COLO668 (cell line): Measurements from ENCODE around the gene SAXO2.
"Not testable (repeated sequence)": the region's sequence is repeated elsewhere in the genome, so short reads cannot be mapped to it uniquely, and the experiment has no call there.

Experiments used
- DNase-seq: peaks from one replicate; lab custom pipeline; 2025; ENCODE audit not compliant: unreplicated experiment; lab: John Stamatoyannopoulos, UW

SAXO2 gene

GRCh38 chr15:82284381-82284780, 21.8 kb downstream of the SAXO2 start:
- not testable (repeated sequence) for DNase-seq

GRCh38 chr15:82286475-82286874, 23.9 kb downstream of the SAXO2 start:
- DNase-seq: not testable (repeated sequence)

- not testable (repeated sequence) for DNase-seq
Observed at GRCh38 chr15:82288202-82288601, 25.6 kb downstream of the SAXO2 start.

- DNase-seq: no peak
Observed at GRCh38 chr15:82292271-82292670, 29.7 kb downstream of the SAXO2 start.

GRCh38 chr15:82294061-82294690, 31.6 kb downstream of the SAXO2 start:
- no peak for DNase-seq

- no peak for DNase-seq
Observed at GRCh38 chr15:82297546-82297945, 34.9 kb downstream of the SAXO2 start.

- DNase-seq: no peak
Observed at GRCh38 chr15:82298032-82298431, 35.4 kb downstream of the SAXO2 start.

GRCh38 chr15:82298520-82298919, 35.9 kb downstream of the SAXO2 start:
- no peak for DNase-seq

GRCh38 chr15:82299511-82299914, 36.9 kb downstream of the SAXO2 start:
- not testable (repeated sequence) for DNase-seq

- DNase-seq: not testable (repeated sequence)
Observed at GRCh38 chr15:82300326-82300725, 37.7 kb downstream of the SAXO2 start.

- no peak for DNase-seq
Observed at GRCh38 chr15:82300883-82301282, 38.3 kb downstream of the SAXO2 start.

GRCh38 chr15:82301296-82302016, 38.8 kb downstream of the SAXO2 start:
- no peak for DNase-seq

GRCh38 chr15:82303956-82304777, 41.5 kb downstream of the SAXO2 start:
- no peak for DNase-seq

GRCh38 chr15:82304778-82305090, 42.1 kb downstream of the SAXO2 start:
- DNase-seq: no peak

- no peak for DNase-seq
Observed at GRCh38 chr15:82305621-82306048, 43.0 kb downstream of the SAXO2 start.

- no peak for DNase-seq
Observed at GRCh38 chr15:82306791-82307713, 44.4 kb downstream of the SAXO2 start.

GRCh38 chr15:82307714-82308081, 45.1 kb downstream of the SAXO2 start:
- DNase-seq: no peak

- DNase-seq: no peak
Observed at GRCh38 chr15:82309802-82310201, 47.2 kb downstream of the SAXO2 start.

GRCh38 chr15:82311321-82311720, 48.7 kb downstream of the SAXO2 start:
- DNase-seq: not testable (repeated sequence)

- no peak for DNase-seq
Observed at GRCh38 chr15:82312586-82313349, 50.1 kb downstream of the SAXO2 start.
